ENCODE measurements around the gene MYO18A.

DNA sequence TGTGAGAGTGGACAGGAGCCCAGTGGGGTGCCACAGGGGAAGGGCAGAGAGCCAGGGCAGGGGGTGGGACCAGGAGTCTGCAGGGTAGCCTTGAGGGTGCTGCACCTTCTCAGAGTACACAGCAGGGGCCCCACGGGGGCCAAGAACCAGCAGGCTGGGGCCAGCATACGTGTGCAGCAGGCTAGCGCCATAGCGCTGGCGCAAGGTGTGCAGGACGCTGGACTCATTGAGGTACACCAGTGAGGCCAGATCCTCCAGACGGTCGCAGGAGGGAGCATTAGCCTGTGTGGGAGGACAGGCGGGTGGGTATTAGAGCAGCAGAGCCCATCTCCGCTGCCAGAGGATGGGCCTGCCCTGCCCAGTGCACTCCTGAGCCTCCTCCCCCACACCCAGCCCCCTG is 58.8 kb downstream of the MYO18A start:
- TF ChIP-seq, protein P1, sequence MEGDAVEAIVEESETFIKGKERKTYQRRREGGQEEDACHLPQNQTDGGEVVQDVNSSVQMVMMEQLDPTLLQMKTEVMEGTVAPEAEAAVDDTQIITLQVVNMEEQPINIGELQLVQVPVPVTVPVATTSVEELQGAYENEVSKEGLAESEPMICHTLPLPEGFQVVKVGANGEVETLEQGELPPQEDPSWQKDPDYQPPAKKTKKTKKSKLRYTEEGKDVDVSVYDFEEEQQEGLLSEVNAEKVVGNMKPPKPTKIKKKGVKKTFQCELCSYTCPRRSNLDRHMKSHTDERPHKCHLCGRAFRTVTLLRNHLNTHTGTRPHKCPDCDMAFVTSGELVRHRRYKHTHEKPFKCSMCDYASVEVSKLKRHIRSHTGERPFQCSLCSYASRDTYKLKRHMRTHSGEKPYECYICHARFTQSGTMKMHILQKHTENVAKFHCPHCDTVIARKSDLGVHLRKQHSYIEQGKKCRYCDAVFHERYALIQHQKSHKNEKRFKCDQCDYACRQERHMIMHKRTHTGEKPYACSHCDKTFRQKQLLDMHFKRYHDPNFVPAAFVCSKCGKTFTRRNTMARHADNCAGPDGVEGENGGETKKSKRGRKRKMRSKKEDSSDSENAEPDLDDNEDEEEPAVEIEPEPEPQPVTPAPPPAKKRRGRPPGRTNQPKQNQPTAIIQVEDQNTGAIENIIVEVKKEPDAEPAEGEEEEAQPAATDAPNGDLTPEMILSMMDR (IDR thresholded peaks at IDR 0.05; ENCODE audit: borderline replicate concordance, extremely low read depth, low read length, poor library complexity, severe bottlenecking): no peak
- TF ChIP-seq EZH2 (IDR thresholded peaks at IDR 0.05; ENCODE audit: borderline replicate concordance, low read depth, low read length, severe bottlenecking): no peak

Measured in DND-41 (cell line).